IPS-NIHi7 (cell line): ENCODE results near the gene DMAC2L.
"Not testable (repeated sequence)": the region's sequence is repeated elsewhere in the genome, so short reads cannot be mapped to it uniquely, and the experiment has no call there.

Experiments used
- DNase-seq: peaks from one replicate; pipeline ENCODE4 v3.0.0; 2012; ENCODE audit warnings: mixed read lengths; ENCODE audit errors: extremely low spot score

The DMAC2L gene

DNA sequence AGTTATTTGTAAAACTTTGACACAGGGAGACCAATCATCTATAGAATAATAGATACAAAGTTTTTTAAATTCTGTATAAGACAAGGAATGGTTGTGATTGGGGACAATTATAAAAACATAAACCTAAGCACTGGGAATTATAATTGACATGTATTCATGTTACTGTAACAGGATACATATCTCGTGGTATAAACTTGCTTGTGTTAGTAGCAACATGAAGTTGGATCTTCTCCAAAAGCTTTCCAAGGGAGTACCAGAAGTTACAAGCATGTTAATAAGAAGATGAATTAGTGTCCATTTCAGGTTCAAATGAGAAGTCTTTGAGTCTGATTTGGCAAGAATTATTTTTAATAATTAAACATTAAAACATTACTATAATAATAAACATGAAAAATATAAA lies 42.4 kb downstream of the DMAC2L start:
- DNase-seq, result no peak

DNA sequence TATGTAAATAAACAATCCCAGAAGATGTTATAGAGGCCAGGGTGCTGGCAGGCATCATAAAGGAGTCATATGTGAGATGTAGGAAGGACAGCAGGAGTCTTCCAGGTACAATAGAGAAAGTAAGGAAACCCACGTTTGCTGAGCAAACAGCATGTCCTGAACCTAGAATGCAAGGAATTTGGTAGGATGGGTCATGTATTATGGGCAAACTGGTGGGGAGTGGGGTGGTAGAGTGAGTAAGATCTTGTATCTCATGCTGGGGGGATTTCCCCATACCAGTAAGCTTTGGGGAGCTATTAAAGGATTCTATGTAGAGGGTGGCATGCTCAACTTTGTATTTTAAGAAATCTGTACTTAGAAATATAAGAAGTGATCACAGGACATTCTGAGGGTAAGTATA lies 43.6 kb downstream of the DMAC2L start:
- no peak for DNase-seq

DNA sequence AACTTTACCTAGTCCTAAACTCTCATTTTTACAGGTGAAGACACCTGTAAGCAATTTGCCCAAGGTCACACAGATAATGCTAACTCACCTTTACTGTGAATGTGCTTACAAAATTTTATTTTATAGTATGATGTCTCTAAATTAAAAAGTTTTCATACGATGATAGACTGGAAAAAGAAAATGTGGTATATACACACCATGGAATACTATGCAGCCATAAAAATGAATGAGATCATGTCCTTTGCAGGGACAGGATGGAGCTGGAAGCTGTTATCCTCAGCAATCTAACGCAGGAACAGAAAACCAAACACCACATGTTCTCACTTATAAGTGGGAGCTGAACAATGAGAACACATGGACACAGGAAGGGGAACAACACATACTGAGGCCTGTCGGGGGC lies 44.2 kb downstream of the DMAC2L start:
- DNase-seq, result not testable (repeated sequence)

DNA sequence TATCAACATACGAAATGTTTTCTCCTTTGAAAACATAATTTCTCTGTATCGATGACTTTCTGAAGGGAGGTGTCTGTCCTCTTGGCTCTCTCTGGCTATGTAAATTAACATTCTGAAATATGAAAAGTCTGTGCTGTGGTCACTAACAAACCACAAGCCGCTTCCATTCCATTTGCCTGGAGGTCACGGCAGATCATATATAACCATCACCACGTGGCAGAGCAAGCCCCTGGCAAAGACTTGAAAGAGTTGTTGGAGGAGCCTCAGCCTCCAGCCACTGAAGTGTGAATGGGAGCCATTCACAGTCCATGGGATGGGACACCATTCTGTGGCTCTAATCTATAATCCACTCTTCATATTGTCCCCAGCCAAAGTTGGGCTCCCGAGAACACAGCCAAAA lies 45.0 kb downstream of the DMAC2L start:
- no peak for DNase-seq

DNA sequence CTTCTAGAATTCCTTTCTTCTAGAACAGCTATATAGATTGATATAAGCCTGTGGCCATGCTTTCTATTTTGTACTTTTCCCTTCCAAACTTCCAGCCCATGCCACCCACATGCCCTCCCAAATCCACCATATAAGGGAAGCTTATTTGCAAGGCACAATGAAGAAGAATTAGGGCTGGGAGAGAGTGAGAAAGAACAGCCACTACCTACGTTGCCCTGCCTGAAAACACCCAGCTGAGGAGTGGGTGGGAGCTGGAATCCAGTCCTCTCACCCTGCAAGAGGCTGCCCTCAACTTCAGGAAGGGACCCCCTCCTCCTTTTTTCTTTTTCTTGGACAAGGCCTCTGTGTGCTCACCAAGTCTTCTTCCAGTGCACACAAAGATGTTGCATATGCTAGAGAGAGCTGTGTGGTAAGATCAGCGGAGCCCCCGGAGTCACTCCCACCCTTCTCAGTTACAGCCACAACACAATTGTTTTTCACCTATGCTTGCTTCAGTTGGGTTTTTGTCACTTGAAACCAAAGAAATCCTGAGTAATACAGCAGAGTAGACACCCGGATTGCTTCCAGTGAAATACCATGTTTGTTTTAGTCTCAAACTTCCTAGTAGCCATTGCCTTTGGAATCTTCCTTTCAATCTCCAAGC lies 45.8 kb downstream of the DMAC2L start:
- DNase-seq, result no peak

DNA sequence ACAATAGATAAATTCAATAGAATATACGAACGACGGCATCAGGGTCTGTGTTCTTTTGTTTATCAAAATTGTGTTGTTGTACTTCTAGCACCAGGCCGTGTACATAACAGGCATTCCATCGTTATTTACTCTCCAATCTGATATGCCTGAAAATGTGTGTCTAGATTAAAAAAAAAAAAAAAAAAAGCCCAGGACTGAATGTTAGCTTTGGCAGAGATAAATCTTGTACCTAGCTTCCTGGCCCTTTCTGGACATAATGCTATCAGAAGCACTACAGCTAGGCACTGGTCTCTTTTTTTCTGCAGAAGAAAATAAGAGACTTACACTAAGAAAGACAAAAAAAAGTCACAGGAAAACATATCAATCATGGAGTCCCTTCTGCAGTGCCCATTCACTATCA lies 47.5 kb downstream of the DMAC2L start:
- DNase-seq, result no peak

DNA sequence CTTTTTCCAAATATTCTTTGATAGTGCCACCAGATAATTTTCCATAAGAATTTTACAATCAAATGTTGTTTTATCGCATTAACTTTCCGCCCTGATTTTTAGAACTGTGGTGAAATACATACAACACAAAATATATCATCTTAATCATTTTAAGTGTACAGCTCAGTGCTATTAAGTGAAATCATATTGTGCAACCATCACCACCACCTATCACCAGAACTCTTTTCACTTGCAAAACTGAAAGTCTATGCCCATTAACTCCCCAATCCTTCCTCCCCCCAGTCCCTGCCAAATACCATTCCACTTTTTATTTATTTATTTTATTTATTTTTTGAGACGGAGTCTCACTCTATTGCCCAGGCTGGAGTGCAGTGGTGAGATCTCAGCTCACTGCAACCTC lies 48.0 kb downstream of the DMAC2L start:
- DNase-seq, result no peak

DNA sequence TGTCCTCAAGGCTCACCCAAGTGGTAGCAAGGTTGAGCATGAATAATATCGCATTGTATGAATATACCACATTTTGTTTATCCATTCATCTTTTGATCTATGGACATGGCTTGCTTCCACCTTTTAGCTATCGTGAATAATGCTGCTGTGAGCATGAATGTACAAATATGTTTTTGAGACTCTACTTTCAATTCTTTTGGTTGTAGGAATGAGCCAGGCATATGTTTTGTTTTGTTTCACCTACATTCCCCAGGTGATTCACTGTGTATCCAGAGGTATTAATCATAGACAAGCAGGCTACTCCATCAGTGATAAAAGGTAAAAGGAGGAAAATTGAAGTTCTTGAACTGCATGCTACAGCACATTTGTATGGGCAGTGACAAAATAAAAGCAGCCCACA lies 48.7 kb downstream of the DMAC2L start:
- no peak for DNase-seq

DNA sequence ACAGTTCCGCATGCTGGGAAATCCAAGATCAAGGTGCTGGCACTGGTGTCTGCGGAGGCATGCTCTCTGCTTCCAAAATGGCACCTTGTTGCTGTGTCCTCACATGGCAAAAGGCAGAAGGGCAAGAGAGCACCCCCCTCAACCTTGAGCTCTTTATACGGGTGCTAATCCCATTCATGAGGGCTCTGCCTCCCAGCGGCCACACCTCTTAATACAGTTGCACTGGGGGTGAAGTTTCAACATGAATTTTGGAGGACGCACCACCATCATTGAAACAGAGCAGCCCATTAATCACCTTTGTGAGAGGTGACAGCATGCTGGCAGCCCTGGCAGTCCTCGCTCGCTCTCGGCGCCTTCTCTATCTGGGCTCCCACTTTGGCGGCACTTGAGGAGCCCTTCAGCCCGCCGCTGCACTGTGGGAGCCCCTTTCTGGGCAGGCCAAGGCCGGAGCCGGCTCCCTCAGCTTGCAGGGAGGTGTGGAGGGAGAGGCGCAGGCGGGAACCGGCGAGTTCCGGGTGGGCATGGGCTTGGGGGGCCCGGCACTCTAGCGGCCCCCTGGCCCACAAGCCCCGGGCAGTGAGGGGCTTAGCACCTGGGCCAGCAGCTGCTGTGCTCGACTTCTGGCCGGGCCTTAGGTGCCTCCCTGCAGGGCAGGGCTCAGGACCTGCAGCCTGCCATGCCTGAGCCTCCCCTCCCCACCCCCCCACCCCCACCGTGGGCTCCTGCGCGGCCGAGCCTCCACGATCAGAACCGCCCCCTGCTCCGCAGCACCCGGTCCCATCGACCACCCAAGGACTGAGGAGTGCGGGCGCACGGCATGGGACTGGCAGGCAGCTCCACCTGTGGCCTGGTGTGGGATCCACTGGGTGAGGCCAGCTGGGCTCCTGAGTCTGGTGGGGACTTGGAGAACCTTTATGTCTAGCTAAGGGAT lies 49.6 kb downstream of the DMAC2L start:
- not testable (repeated sequence) for DNase-seq

DNA sequence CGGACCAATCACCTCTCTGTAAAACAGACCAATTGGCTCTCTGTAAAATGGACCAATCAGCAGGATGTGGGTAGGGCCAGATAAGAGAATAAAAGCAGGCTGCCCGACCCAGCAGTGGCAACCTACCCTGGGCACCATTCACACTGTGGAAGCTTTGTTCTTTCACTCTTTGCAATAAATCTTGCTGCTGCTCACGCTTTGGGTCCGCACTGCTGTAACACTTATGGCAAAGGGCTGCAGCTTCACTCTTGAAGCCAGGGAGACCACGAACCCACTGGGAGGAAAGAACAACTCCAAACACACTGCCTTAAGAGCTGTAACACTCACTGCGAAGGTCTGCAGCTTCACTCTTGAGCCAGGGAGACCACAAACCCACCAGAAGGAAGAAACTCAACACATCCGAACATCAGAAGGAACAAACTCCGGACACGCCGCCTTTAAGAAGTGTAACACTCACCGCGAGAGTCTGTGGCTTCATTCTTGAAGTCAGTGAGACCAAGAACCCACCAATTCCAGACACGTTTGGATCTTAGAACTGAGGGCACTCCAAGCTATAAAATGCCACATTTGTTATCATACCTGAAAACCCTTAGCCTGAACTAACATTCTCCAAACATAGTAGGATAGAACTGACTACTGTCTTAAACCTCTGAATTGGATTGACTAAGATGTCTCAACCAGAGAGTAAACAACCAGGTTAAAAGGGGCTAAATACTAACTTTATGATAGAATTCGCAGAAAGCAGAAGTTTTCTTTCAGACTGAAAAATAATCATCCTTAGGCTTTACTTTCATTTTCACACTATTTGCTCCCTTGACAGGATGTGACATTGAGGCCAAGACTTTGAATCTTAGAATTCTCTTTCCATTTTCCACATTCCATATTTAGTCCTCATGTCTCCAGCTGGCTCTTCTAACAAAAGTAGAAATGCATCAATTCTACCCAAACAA lies 50.9 kb downstream of the DMAC2L start:
- no peak for DNase-seq

DNA sequence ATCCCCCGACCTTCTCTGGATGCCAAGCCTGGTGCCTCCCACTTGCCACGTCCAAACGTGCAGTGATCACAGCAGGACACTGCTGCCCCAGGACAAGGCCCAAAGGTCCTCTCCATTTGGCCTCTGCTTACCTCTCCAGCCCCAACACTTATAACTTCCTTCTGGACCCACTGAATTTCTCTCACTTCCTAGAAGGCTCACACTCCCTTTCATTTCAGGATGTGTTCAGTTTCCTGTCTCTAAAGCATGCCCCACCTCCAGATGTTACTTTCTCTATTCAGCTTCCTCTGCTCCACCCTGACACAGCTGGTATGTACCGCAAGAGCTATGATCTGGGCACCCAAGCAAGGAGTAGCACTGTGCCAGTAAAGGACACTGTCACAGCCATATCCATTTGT lies 51.6 kb downstream of the DMAC2L start:
- no peak for DNase-seq

DNA sequence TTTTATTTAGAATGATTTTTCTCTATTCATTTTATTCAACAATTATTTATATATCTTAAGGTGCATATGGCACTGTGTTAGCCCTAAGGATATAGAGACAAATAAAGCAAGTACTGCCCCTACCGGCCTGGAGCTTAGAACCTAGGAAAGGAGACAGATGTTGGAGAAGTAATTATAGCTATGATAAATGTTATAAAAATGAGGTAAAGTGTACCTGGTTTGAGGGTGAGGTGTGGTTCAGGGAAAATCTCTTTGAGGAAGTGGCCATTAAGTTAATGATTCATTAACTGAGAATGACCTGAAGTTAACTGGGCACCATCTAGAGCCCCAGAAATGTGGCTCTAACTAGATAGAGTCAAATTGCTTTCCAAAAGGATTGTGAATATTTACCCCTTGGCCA lies 52.7 kb downstream of the DMAC2L start:
- no peak for DNase-seq

DNA sequence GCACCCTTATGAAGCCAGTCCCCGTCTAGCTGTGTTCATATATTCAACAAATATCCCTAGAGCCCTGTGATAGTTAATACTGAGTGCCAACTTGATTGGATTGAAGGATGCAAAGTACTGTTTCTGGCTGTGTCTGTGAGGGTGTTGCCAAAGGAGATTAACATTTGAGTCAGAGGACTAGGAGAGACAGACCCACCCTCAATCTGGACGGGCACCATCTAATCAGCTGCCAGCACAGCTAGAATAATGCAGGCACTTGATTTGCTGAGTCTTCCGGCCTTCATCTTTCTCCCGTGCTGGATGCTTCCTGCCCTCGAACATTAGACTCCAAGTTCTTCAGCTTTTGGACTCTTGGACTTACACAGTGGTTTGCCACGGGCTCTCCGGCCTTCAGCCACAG lies 53.4 kb downstream of the DMAC2L start:
- DNase-seq, result not testable (repeated sequence)

DNA sequence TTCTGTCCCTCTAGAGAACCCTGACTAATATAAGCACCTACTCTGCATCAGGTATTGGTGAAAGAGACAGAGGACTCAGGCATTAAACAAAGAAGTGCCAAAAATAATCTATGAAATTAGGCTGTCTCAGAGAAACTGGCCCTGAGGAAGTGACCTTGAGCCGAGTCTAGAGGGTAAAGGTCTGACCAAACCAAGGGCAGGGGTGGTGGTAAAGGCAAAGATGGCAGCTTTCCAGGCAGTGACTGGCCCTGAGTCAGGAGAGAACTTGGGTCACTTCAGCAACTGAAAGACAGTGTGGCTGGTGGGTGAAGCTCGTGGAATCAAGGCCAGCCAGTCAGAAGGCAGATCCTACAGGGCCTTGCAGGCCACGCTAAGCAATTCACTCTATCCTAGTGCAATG lies 54.0 kb downstream of the DMAC2L start:
- DNase-seq, result no peak

DNA sequence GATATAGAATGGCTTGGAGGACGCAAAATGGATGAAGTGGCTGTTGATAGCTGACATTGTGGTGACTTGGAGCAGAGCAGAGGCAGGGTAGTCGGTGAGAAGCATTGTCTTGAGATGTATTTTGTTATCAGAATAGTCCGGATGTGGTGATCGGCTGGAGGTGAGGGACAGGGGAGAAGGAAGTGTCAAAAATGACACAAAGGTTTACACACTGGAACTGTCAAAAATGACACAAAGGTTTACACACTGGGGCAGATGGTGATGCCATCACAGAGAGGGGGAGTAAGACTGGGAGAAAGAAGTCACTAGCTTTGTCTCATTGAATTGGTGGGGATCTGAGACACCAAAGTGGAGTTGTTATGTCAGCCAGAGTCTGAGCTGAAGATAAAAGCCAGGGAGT lies 54.5 kb downstream of the DMAC2L start:
- DNase-seq, result no peak

DNA sequence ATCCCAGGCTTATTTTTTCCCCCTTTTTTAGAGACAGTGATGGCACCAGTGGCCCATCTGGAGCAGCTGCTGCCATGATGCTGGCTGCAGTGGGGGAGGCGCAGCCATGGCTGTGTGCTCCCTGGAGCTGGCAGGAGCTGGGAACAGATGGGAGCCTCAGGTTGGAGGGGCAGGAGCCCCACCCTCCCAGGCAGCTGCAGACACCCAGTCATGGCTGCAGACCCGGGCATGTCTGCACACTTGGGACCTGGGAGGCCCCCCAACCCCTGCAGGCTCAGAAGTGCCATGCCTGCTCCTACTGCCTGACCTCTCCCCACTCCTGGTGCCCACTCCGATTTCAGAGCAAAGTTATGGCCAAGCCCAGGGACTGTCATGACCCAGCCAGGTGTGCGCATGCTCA lies 59.4 kb downstream of the DMAC2L start:
- no peak for DNase-seq

DNA sequence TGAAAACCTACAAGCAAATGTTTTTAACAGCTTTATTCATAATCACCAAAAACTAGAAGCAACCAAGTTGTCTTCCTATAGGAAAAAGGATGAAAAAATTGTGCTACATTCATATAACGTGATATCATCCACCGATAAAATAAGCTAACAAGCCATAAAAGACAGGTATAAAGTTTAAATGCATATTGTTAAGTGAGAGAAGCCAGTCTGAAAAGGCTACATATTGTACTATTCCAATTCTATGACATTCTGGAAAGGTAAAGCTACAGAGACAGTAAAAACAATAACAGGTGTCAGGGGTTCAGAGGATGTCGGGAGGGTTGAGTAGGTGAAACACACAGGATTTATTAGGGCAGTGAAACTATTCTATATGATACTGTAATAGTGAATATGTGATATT lies 61.8 kb downstream of the DMAC2L start:
- DNase-seq, result no peak

DNA sequence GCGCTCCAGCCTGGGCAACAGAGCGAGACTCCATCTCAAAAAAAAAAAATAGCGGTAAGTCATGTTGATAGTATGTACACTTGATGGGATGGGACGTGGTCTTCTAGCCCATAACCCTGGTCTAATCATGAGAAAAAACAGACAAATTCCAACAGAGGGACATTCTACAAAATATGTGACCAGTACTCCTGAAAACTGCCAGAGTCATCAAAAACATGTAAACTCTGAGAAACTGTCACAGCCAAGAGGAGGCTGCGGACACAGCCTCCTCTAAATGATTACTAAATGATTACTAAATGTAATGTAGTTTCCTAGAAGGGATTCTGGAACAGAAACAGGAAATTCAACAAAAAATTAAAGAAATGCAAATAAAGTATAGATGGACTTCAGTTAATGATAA lies 63.6 kb downstream of the DMAC2L start:
- no peak for DNase-seq
